Dermis microvascular lymphatic vessel endothelial cell (primary cell): ENCODE results near the gene MOGAT2. TPM values are rescaled to one million over a fixed set of nuclear protein-coding genes. Genes with fewer than 3 reads are reported as not detected.
A peak's percentile ranks its signal among the peaks of the same experiment; 100 is the strongest.

ENCODE experiments used
- DNase-seq, 2 donors: peaks; one replicate each; pipeline versions ENCODE4 v3.0.0 to v3.0.0-alpha.2; 2010; ENCODE audit warnings: low read depth in 2 of 2
- total RNA-seq: library from RNA; depleted of rRNA; stranded (reverse); fragments of >200 nt; gene quantifications from 2 replicates; pipeline ENCODE4 v1.2.1, GENCODE V29; 2014

The MOGAT2 gene
- total RNA-seq, 1 donor from 2014 or later: not detected

- DNase-seq: no peak
Observed at GRCh38 chr11:75759832-75760231, 42.2 kb downstream of the MOGAT2 start.

GRCh38 chr11:75760243-75760642 is 42.6 kb downstream of the MOGAT2 start:
- no peak for DNase-seq

- DNase-seq: peak in 1 of 2 donors; percentile 37
Observed at GRCh38 chr11:75760710-75761493, 43.3 kb downstream of the MOGAT2 start.

GRCh38 chr11:75762158-75762557 is 44.5 kb downstream of the MOGAT2 start:
- DNase-seq: no peak

GRCh38 chr11:75762885-75763284 is 45.2 kb downstream of the MOGAT2 start:
- DNase-seq: no peak

GRCh38 chr11:75763846-75764245 is 46.2 kb downstream of the MOGAT2 start:
- DNase-seq: no peak

- DNase-seq: no peak
Observed at GRCh38 chr11:75765116-75765515, 47.5 kb downstream of the MOGAT2 start.

- DNase-seq: no peak
Observed at GRCh38 chr11:75766443-75767227, 49.0 kb downstream of the MOGAT2 start.

GRCh38 chr11:75767228-75767572 is 49.6 kb downstream of the MOGAT2 start:
- no peak for DNase-seq

GRCh38 chr11:75767793-75768111 is 50.1 kb downstream of the MOGAT2 start:
- no peak for DNase-seq

GRCh38 chr11:75768112-75768908 is 50.7 kb downstream of the MOGAT2 start, which contains the start of gene DGAT2:
Gene DGAT2 (plus strand): TSS chr11:75768778. CDS start chr11:75768992, 214 bp downstream.
- DNase-seq: peak; percentile 48 to 83

GRCh38 chr11:75768909-75769771 is 51.5 kb downstream of the MOGAT2 start:
- no peak for DNase-seq

- no peak for DNase-seq
Observed at GRCh38 chr11:75770102-75770501, 52.5 kb downstream of the MOGAT2 start.

- no peak for DNase-seq
Observed at GRCh38 chr11:75771646-75772410, 54.2 kb downstream of the MOGAT2 start.

- no peak for DNase-seq
Observed at GRCh38 chr11:75773595-75774353, 56.1 kb downstream of the MOGAT2 start.

GRCh38 chr11:75775056-75775455 is 57.4 kb downstream of the MOGAT2 start:
- DNase-seq: no peak

GRCh38 chr11:75776546-75776945 is 58.9 kb downstream of the MOGAT2 start:
- DNase-seq: no peak

- peak; percentile 4 to 37 for DNase-seq
Observed at GRCh38 chr11:75777461-75778110, 59.9 kb downstream of the MOGAT2 start.

- DNase-seq: no peak
Observed at GRCh38 chr11:75778962-75779361, 61.3 kb downstream of the MOGAT2 start.
